GM19023 (cell line): Measurements from ENCODE around the gene HERPUD1.
A peak's percentile ranks its signal among the peaks of the same experiment; 100 is the strongest.
"Not testable (repeated sequence)": the region's sequence is repeated elsewhere in the genome, so short reads cannot be mapped to it uniquely, and the experiment has no call there.

Source experiments
- ATAC-seq: cut with Tn5 transposase; IDR thresholded peaks from one replicate; pipeline ENCODE4 v1.9.1; 2021; ENCODE audit warnings: mild to moderate bottlenecking, moderate library complexity; ENCODE audit not compliant: unreplicated experiment

HERPUD1 gene

DNA sequence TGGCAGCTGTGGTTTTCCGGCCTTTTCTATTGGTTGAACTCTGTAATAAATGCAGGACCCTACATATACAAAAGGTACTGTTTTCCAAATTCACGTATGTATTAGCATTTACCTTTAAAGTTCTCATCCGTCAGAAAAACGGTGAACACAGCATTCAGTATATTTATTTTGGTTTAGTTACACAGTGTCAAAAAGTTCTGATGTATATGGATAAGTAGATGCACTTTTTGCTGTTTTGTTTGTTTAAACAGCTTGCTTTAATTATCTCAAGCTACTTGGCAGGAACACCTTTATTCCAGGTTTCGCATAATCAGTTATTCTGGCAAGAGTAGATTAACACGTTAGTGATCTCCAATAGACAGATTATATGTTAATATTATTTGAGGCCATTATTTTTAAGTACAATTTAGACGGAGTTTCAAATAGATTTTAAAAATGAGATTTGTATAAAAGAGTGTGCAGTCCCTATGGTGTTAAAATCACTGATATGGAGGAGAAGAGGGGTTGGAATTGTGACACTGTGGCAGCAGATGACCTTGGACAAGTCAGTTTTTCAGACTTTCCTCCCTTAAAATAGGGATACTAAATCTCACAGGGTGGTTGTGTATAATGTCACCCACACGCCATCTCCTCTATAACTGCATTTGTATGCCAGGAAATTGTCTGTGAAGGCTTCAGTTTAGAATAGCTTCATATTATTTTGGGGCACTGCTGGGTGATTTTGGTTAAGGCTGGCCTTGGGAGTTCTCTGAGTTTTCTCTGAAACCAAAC lies 2.1 kb downstream of the HERPUD1 start:
- ATAC-seq: no peak

DNA sequence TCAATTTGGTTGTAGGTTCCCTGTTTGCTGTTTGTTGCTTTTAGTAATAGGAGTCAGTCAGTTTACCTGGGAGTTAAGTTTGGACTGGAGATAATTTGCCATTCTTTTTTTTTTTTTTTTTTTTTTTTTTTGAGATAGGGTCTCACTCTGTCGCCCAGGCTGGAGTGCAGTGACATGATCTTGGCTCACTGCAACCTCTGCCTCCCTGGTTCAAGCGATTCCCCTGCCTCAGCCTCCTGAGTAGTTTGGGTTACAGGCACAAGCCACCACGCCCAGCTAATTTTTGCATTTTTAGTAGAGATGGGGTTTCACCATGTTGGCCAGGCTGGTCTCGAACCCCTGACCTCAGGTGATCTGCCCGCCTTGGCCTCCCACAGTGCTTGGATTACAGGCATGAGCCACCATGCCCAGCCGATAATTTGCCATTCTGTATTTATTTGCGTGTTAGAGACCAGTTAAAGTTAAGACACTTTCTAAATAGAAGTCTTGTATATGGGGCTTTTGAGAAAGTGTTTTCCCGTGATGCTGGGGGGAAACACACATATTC lies 2.7 kb downstream of the HERPUD1 start:
- not testable (repeated sequence) for ATAC-seq

DNA sequence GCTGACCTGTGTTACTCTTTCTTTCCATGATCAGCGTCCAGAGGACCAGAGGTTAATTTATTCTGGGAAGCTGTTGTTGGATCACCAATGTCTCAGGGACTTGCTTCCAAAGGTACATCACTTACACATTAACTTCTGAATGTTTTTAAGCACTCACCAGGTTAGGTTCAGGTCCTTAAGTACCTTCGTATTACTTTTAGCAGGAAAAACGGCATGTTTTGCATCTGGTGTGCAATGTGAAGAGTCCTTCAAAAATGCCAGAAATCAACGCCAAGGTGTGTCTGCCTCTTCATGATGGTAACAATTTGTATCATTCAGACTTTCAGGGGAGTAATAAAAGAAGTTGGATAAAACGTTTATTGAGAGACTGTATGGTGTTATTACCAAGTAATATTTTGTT lies 3.3 kb downstream of the HERPUD1 start:
- ATAC-seq: no peak

DNA sequence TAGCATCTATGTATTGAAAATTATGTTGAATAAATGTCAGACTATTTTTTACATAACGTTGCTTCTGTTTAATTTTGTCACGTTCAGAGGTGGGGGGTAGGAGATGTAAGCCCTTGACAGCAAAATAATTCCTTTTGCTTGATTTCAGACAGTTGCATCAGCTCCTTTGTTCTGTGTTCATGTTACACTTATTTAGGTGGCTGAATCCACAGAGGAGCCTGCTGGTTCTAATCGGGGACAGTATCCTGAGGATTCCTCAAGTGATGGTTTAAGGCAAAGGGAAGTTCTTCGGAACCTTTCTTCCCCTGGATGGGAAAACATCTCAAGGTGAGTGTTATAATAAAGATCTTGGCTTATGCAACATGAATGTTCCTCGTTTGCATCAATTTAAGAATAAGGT lies 4.5 kb downstream of the HERPUD1 start:
- no peak for ATAC-seq

DNA sequence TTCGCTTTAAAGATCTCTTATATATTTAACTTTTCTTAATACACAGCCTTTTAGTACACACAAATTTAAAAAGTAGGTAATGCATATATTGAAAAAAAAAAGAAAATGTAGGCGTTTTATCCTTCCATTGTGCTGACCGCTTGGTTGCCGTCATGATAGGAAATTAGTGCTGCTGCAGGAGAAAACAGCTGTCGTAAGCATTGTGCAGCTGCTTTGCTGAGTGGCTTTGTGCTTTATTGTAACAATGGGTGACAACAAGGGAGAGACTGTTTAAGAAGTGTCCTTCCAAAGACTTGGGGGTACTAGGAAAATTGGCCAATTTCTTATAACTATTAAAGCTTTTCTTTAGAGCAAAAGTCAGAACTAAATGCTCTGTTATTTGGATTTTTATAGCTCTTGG lies 5.0 kb downstream of the HERPUD1 start:
- ATAC-seq: no peak

DNA sequence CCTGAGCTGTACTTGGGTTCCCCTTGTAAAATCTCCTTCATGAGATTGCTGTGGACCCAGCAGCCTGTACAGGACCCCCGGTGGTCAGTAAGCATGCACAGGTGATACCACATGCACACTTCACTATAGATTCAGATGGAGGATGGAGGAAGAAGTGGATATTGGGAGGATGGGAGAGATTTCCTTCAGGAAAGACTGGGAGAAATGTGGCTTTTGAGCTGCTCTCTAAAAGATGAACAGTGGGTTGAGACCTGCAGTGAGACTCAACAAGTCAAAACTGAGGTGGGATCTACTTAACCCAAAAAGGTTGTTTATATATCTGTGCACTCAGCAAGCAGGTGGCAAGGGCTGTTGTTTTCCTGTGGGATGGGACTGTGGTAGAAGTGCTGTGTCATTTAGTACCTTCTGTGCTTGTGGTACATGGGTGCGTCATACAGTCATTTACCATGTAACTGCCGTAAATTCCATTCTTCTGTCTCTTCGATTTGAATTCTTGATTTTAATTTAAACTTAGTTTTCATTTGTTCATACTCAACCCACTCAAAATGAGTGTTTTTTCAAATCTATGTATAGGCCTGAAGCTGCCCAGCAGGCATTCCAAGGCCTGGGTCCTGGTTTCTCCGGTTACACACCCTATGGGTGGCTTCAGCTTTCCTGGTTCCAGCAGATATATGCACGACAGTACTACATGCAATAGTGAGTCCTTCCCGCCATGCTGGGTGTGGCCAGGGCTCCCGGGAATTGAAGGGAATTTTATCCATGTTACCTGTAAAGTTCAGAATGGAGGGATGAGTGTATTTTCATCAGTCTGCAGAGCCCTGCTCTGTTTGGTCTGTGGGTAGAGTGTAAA lies 6.9 kb downstream of the HERPUD1 start:
- no peak for ATAC-seq

DNA sequence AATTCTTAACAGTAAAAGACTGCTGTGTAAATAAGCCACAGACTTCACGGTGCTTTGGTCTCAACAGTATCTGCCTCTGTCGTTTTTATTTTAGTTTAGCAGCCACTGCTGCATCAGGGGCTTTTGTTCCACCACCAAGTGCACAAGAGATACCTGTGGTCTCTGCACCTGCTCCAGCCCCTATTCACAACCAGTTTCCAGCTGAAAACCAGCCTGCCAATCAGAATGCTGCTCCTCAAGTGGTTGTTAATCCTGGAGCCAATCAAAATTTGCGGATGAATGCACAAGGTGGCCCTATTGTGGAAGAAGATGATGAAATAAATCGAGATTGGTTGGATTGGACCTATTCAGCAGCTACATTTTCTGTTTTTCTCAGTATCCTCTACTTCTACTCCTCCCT lies 7.9 kb downstream of the HERPUD1 start:
- no peak for ATAC-seq

DNA sequence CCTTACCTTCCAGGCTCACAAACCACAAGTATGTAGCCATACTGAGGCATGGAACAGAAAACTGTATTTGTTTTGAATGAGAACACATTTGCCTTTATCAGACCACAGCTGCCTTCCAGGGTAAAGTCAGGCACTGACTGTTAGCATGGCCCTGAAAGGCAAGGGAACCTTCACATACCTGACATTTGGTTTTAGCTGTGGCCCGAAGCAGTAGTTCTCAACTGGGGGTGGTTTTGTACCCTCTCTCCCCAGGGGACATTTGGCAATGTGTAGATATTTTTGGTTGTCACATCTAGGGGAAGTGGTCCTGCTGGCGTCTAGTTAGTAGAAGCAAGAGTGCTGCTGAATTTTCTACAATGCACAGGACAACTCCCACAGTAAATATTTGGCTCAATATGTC lies 9.2 kb downstream of the HERPUD1 start:
- no peak for ATAC-seq

DNA sequence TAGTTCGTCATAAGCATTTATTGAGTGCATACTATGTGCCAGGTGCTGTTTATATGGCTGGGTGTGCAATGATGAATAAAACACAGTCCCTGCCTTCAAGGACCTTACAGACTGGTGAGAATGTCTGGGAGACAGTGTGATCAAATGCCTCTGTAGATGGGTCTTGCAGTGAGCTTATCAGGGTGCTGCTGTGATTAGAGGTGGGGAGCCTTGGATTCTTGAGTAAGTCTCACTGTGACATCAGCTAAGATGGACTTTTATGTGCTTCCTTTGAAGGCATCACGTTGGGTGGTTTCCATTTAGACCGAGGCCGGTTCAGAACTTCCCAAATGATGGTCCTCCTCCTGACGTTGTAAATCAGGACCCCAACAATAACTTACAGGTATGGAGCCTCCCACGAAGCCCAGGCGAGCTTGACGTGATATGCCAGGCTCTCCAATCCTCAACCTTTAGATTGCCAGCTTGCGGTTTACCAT lies 10.0 kb downstream of the HERPUD1 start:
- no peak for ATAC-seq

DNA sequence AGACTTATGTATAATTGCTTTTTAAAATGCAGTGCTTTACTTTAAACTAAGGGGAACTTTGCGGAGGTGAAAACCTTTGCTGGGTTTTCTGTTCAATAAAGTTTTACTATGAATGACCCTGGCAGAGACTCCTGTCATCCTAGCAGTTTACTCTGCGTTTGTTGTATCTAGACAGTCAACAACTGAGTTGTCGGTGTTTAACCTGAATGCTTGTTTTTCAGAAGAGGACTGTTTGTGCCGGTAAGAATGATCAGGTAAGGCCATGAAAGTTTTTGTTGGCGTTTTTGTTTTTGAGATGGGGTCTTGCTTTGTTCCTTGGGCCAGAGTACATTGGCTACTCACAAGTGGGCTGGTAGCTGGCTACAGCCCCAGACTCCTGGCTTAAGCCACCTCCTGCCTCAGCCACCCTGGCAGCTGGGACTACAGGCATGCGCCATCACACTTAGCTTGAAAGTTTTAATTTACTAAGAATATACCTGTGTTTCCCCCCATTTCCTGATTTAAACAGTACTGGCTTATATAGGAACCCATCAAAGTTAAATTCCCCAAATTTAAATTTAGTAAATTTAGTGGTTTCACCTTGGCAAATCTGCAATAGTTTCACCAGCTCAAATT lies 11.9 kb downstream of the HERPUD1 start:
- no peak for ATAC-seq

DNA sequence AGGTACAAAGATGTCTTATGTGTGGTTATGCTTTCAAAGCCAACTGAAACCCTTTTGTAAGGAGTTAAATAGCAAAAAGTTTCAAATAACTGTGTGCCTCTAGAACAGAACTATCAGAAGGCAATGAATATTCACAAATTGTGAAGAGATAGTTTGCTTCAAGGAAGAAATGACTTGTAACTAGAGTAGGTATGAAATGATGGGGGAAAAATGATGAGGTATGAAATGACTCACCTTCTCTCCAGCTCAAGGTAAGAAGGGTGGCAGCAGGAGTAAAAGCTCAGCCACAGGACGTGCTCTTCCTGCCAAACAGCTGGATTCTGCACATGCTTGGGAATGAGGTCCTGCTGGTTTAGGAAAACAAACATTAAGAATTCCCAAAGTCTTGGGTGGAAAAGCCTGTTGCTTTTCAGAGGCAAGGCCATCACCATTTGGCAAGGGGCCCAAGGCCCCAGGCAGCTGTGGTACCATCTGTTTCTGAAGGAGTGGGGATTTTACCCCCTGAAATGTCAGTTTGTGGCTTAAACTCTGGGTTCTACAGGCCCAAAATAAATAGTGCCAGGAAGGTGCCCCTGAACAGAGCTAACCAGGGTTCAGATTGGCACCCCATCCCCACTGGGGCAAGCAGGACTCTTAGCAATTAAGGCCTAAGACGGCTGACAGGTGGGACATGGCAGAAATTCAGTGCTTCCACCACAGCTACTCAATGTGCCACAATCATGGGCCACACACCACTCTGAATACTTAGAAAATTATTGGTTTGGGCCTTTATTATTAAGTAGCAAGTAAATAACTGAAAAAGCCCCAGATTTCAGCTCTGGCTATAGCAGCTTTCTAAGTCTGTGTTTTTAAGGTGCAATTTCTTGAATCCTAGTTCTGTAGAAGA lies 13.3 kb downstream of the HERPUD1 start:
- ATAC-seq: no peak

DNA sequence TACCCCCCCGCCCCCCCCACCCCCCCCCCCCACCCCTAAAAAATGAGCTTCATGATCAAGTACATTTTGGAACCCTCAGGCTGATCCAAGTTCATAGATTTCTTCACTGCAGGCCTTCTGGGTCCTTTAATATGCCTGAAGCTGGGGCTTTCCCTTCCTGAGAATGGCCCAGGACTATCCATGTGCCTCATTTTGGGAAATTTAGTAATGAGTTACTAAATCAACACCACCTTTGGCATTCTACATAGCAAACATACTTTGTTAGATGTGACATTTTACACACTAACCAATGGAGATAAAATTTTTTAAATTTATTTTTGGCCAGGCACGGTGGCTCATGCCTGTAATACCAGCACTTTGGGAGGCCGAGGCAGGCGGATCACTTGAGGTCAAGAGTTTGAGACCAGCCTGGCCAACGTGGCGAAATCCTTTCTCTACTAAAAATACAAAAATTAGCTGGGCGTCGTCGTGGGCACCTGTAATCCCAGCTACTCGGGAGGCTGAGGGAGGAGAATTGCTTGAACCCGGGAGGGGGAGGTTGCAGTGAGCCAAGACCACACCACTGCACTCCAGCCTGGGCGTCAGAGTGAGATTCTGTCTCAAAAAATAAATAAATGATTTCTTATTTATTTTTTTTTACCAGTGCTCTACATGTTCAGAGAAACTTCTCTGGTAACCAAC lies 14.0 kb downstream of the HERPUD1 start:
- no peak for ATAC-seq

DNA sequence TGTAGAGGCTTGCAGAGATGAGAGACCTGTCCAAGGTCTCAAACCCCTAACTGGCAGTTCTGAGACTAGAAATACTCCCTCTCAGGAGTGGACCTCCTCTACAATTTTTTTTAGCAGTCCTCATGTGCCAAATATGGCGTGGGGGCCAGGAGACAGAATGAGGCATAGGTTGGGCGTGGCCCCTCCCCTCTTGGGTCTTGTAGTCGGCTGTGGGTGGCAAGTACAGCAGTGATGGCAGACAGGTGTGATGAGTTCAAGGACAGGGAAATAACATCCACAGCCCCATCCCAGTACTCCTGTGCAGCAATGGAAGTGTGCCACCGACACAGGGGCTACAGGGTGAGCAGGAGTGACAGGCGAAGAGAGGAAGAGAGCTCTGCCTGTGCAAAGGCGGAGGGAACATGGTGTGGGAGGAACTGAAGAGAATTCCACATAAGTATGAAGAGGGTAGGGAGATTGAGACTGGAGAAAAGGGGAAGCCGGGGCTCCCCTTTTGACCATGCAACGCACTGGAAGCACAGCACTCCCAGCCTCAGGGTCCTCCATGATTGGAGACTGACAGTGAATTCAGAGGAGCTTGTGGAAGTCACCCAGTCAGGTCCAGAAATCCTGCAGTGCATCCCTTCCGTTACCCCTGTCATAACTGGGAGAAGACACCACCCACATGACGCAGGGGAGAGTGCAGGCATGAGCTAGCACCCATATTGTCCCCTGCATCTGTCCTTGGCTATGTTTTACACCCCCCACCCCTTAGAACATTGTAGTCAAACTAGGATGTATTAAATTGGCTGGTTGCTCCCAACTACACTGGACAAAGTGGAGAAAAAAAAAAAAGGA lies 15.0 kb downstream of the HERPUD1 start:
- ATAC-seq: no peak

DNA sequence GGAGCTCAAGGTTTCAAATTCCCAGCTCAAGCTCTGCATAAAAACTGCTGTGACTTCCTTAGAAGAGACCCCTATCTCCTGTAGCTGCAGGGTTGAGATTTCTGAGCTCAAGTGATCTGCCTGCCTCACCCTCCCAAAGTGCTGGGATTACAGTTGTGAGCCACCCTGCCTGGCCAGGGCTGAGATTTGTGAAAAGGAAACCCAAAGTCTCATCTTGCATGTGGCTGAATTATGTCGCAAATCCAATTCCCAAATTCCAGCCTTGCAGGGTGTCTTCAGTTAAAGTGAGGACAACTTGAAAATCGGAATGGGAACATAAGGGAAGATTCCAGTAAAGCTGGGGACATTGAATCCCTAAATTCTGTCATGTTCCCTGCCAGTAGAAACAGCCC lies 15.7 kb downstream of the HERPUD1 start:
- no peak for ATAC-seq

DNA sequence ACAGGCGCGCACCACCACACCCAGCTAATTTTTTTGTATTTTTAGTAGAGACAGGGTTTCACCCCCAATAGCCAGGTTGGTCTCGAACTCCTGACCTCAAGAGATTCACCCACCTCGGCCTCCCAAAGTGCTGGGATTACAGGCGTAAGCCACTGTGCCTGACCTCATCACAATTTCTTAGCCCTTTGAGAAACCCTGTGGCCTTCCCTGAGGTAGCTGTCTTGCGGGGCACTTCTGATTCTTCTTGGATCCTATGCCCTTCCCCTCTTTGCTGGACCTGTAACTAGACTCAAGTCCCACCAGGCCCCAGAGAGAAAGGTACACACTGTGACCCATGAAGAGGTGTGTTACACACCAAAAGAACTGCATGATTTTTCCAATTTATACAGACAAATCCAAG lies 16.3 kb downstream of the HERPUD1 start:
- ATAC-seq: no peak

DNA sequence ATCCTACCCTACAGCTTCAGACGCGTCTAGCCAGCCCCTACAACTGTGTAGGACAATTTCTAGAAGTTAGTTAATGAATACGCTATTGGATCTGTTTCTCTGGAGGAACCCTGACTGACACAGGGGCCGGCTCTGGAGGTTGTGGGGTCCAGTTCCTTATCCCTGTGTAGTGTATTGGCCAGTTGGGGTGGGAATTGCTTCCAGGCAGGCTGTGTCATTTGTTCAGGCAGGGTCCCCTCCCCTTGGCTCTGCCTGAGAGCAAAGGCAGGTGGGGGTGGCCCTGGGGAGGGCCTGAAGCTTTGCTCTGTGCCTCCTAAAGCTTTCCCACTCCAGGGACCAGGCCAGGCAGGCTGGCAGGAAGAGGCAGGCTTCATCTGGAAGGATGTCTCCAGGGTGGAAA lies 18.1 kb downstream of the HERPUD1 start:
- no peak for ATAC-seq

DNA sequence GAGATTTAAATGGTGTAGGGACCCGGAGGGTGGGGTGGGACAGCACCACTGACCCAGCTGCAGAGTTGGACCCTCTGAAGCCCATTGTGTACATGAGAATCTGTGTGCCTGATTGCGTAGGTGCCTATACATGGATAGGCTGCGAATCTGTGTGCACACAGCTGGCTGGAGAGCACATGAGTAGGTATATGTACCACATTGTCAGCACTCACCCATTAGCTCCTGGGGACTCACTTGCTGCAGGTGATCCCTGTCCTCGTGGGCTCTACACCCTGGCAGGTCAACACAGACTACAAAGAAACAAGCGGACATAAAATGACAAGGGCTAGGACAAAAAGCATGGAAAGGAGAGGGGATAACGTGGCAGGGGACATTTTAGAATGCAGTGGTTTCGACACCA lies 18.5 kb downstream of the HERPUD1 start:
- no peak for ATAC-seq

DNA sequence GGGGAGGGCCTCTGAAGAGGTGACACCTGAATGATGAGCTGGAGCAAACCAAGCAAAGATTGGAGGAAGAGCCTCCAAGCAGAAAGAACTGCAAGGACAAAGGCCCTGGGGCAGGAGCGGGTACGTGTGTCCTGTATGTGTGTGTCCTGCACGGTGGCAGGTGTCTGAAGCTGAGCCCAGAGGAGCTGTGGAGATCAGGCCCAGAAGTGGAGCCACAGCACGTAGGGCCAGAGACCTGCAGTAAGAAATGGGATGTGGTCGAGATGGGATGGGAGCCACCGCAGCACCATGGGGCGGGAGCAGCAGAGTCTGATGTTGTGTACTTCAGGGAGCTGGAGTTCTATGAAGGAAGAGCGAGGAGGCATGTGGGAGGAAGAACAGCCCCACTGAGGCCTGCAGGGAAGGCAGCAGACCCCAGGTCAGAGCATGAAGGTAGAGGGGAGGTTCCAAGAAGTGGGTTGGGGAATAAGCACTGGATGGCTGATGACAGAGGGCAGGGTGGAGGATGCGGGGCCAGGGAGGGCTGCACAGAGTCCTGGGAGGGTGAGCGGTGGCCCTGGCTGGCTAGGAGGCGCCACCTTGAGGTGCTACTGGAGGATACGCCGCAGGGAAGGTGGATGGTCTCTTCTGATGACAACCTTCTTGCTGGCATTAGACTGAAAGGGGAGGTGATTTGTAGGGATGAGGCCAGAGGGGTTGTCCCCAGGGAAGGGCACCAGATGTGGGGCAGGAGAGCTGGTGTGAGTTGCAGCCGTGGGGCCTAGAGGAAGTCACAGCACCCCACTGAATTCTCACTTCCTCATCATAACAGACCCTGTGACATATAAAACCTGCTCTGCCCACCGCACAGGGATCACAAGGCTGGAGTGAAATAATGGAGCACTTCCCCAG lies 19.2 kb downstream of the HERPUD1 start:
- peak; percentile 54 for ATAC-seq
